Sigmoid colon (tissue), 3 donors: ENCODE results near the gene TOM1.

Experiments
- CTCF ChIP-seq, 4 experiments: fragments of 450-650 bp in 3 of 4; fragments of 200-600 bp in 1 of 4; IDR thresholded peaks; one replicate each; pipeline ENCODE4 v1.5.1; 2016 to 2019; ENCODE audit warnings: antibody characterized with exemption in 4 of 4, mild to moderate bottlenecking in 3 of 4, moderate library complexity in 2 of 4
- POLR2A ChIP-seq, 2 donors: fragments of 450-650 bp; IDR thresholded peaks; one replicate each; pipeline ENCODE4 v1.6.1; 2016; ENCODE audit warnings: antibody characterized with exemption in 2 of 2, mild to moderate bottlenecking in 2 of 2, moderate library complexity in 2 of 2

DNA sequence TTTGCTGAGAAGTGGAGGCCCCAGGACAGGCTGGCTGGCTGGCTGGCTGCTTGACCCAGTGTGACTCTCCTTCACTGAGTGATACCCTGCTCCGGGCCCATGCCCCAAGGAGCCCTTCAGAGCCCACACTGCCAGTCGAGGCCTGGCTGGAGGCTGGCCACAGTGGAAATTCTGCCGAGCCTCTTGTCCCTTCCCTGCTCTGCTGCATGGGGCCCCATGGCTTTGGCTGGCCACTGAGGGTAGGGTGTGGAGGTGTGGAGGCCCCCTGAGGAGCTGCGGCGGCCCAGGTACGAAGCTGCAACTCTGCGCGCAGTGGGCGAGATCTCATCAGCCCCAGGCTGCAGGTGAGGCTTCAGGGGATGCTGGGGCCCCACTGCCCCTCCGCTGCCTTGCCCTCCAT lies 47.8 kb downstream of the TOM1 start:
- no peak for TF ChIP-seq POLR2A (IDR thresholded peaks at IDR 0.05)
- no peak for TF ChIP-seq CTCF (IDR thresholded peaks at IDR 0.05)
